ENCODE data around the gene DUSP7.

DUSP7 gene

DNA sequence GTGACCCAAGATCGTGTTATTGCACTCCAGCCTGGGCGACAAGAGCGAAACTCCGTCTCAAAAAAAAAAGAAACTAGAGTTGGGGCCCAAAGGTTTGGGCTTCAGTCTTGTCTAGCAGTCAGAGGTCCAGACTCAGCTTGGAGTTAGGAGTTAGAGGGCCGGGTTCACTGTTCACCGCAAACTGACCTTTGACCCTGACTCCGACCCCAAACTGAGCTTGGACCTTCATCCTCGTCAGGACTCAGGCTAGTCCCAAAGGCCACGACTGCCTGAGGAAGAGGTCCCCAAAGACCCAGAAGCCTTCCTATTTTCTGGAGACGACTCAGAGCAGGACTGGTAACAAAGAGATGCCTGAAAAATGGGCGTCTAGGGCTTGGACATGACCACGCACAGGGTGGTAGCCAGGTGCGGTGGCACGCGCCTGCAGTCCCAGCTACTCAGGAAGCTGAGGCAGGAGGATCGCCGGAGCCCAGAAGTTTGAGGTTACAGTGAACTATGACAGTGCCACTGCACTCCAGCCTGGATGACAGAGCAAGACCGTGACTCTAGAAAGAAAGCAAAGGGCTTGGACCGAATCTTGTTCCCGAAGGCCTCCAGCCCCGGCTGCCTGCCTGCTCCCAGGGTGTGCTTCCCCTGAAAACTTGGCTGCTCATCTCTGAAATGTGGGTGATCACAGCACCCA is 37.9 kb downstream of the DUSP7 start:
- Histone ChIP-seq H3K36me3 (ENCODE audit: insufficient read depth, low read length) (no peaks in the 10 kb centered on the region), H3K79me2 (ENCODE audit: control insufficient read depth, insufficient read depth, low read length, unreplicated experiment) (no peaks in the 10 kb centered on the region), H3K4me3 (ENCODE audit: low read depth, low read length) (no peak overlapping the region), H3K4me1 (ENCODE audit: control insufficient read depth, insufficient read depth, low read length, unreplicated experiment) (peaks cover 19% of the 10 kb centered on the region), H3K27me3 (ENCODE audit: insufficient read depth, low read length) (no peaks in the 10 kb centered on the region), H2AFZ (ENCODE audit: low read length, unreplicated experiment) (no peak overlapping the region), H3K27ac (ENCODE audit: low read depth, low read length) (no peak overlapping the region)

DNA sequence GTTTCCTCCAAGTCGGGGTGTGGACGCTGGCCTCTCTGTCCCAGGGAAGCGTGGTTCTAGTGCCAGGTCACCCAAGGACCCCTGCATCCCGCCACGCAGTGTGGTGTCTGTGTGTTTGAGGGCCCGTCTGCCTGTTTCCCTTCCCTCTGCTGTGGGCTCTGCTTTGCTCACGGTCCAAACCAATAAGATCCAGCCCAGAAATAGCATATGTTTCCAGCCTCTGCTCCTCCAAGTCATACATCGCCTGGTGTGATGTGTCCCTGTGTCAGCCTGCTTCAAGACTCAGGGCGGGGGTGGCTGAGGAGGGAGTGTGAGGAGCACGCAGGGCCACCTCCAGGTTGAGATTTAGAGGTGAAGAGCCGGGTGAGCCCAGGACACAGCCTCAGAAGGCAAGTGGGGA is 38.8 kb downstream of the DUSP7 start:
- H3K4me1 ChIP-seq (ENCODE audit: control insufficient read depth, insufficient read depth, low read length, unreplicated experiment): peaks cover 10% of the 10 kb centered on the region

DNA sequence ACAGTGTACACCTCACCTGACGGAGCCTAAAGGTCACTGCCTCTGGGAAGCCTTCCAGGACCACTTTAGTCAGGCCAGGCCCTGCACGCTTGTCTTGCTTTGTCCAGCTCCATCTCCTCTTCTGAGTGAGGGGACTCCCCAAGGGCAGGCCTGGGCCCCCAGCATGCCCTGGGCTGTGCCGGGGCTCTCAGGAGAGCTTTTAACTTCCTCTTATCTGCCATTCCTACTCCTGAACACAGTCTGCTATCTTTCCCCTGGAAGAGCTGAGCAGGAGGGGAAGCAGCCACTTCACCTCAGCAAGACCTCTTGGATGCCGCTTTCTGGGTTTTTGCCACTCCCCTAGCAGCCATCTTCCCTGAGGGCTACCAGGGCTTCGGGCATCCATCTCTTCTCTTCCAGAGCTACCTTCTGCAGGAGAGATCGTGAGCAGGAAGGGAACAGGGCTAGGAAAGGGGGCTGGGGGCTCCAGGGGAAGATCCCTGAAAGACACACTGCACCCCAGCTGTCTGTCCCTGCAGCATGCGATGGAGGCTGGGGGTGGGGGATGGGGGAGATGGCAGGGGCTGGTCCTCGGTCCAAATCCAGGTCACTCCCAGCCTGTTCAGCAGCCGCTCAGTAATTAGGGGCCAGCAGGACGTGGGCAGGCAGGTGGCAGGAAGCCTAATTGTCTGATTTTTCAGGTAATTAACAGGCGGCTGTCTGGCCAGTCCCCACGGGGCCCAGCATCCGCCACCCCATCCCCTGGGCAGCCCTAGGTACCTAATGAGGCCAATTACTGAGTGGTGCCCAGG is 40.7 kb downstream of the DUSP7 start:
- Histone ChIP-seq H3K79me2 (ENCODE audit: control insufficient read depth, insufficient read depth, low read length, unreplicated experiment) (no peaks in the 10 kb centered on the region), H3K4me1 (ENCODE audit: control insufficient read depth, insufficient read depth, low read length, unreplicated experiment) (no peaks in the 10 kb centered on the region), H3K36me3 (ENCODE audit: insufficient read depth, low read length) (no peaks in the 10 kb centered on the region), H3K27me3 (ENCODE audit: insufficient read depth, low read length) (no peaks in the 10 kb centered on the region), H2AFZ (ENCODE audit: low read length, unreplicated experiment) (no peak overlapping the region), H3K4me3 (ENCODE audit: low read depth, low read length) (no peak overlapping the region), H3K27ac (ENCODE audit: low read depth, low read length) (no peak overlapping the region)

More for the DNA sequence above, 38.8 kb downstream of the DUSP7 start:
- no peak overlapping the region for H3K27ac ChIP-seq (ENCODE audit: low read depth, low read length)
- no peaks in the 10 kb centered on the region for H3K27me3 ChIP-seq (ENCODE audit: insufficient read depth, low read length)
- H2AFZ ChIP-seq (ENCODE audit: low read length, unreplicated experiment): no peak overlapping the region
- H3K36me3 ChIP-seq (ENCODE audit: insufficient read depth, low read length): no peaks in the 10 kb centered on the region
- no peaks in the 10 kb centered on the region for H3K79me2 ChIP-seq (ENCODE audit: control insufficient read depth, insufficient read depth, low read length, unreplicated experiment)
- no peak overlapping the region for H3K4me3 ChIP-seq (ENCODE audit: low read depth, low read length)

DNA sequence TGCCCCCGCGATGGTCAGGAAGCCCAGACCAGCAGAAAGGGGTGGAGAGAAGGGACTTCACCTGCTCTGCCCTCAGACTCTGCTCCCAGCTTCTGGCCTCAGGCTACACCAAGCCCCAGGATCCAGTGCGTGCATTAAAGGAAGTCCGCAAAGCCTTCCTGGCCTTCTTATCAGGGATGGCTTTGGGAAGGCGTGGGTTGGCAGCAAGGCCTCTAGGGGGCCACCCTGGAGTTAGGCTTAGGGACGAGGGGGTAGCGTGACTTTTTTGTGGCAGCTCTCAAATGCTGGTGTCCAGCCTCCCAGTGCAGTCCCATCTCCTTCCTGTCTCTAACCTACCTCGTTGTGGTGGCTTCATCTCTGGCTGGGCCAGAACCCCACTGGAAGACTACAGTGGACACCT is 41.8 kb downstream of the DUSP7 start:
- no peaks in the 10 kb centered on the region for H3K27me3 ChIP-seq (ENCODE audit: insufficient read depth, low read length)
- no peaks in the 10 kb centered on the region for H3K36me3 ChIP-seq (ENCODE audit: insufficient read depth, low read length)
- no peaks in the 10 kb centered on the region for H3K79me2 ChIP-seq (ENCODE audit: control insufficient read depth, insufficient read depth, low read length, unreplicated experiment)
- H2AFZ ChIP-seq (ENCODE audit: low read length, unreplicated experiment): no peak overlapping the region
- H3K27ac ChIP-seq (ENCODE audit: low read depth, low read length): no peak overlapping the region
- H3K4me3 ChIP-seq (ENCODE audit: low read depth, low read length): no peak overlapping the region
- H3K4me1 ChIP-seq (ENCODE audit: control insufficient read depth, insufficient read depth, low read length, unreplicated experiment): no peaks in the 10 kb centered on the region

DNA sequence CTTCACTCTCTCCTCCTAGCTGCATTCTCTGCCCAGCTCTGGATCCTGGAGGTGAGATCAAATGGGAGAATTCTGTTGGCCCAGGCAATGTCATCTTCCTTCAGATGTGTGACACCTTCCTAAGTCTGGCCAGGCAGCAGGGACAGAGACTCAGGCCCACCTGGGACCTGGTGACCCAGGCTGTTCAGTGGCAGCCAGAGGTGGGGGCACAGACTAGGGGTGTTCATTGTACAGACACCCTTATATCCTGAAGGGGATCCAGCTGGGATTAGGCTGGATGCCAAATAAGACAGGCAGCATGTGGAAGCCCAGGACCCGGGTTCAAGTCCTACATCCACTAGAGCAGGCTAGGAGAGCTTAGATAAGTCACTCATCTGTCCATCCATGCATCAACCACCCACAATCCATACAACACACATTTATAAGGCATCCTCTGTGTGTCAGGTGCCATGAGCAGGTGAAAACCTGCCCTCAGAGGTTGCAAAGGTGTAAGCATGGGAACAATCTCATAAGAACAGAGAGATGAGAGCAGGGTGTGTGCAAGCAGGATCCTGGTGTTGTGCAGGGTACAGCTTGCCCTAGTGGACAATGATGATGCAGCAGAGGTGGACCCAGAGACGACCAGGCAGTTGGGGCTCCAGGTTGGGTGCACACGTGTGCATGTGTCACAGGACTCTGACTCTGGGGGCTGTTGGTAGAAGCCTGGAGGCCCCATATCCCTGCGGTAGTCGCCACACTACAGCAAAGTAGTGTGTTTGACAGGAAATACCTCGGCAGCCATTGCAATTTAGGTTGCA is 42.4 kb downstream of the DUSP7 start:
- no peaks in the 10 kb centered on the region for H3K79me2 ChIP-seq (ENCODE audit: control insufficient read depth, insufficient read depth, low read length, unreplicated experiment)
- no peaks in the 10 kb centered on the region for H3K36me3 ChIP-seq (ENCODE audit: insufficient read depth, low read length)
- H2AFZ ChIP-seq (ENCODE audit: low read length, unreplicated experiment): no peak overlapping the region
- no peak overlapping the region for H3K4me3 ChIP-seq (ENCODE audit: low read depth, low read length)
- no peak overlapping the region for H3K27ac ChIP-seq (ENCODE audit: low read depth, low read length)
- no peaks in the 10 kb centered on the region for H3K4me1 ChIP-seq (ENCODE audit: control insufficient read depth, insufficient read depth, low read length, unreplicated experiment)
- no peaks in the 10 kb centered on the region for H3K27me3 ChIP-seq (ENCODE audit: insufficient read depth, low read length)

DNA sequence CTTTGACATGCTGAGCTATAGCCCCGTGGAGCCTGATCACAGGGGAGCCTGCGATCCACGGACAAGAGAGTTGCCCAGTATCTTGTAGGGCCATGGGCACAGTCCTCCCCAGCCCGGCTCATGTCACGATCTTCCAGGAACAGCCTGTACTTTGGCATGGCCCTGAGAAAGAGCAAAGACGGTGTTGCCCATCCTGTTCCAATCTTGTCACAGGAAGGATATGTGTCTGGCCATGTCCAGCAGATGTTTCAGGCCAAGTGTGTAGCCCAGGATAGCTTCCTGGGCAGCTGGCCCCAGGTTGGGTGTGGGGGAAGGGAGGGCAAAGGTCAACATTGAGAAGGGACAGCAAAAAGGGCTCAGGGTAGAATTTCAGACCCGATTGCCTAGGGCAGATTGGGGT is 43.7 kb downstream of the DUSP7 start:
- H3K36me3 ChIP-seq (ENCODE audit: insufficient read depth, low read length): no peaks in the 10 kb centered on the region
- no peak overlapping the region for H3K4me3 ChIP-seq (ENCODE audit: low read depth, low read length)
- H3K79me2 ChIP-seq (ENCODE audit: control insufficient read depth, insufficient read depth, low read length, unreplicated experiment): no peaks in the 10 kb centered on the region
- no peaks in the 10 kb centered on the region for H3K4me1 ChIP-seq (ENCODE audit: control insufficient read depth, insufficient read depth, low read length, unreplicated experiment)
- H2AFZ ChIP-seq (ENCODE audit: low read length, unreplicated experiment): no peak overlapping the region
- H3K27me3 ChIP-seq (ENCODE audit: insufficient read depth, low read length): no peaks in the 10 kb centered on the region
- H3K27ac ChIP-seq (ENCODE audit: low read depth, low read length): no peak overlapping the region

DNA sequence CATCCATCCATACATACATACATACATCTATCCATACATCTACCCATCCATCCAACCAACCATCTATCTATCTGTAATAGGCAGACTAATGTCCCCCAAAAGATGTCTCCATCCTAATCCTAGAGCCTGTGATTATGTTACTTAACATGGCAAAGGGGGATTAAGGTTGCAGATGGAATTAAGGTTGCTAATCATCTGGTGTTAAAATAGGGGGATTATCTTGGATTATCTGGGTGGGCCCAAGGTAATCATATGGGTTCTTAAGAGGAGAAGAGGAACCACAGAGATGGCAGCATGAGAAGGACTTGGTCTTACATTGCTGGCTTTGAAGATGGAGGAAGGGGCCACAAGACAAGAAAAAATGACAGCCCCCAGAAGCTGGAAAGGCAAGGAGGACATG is 45.9 kb downstream of the DUSP7 start:
- H3K4me1 ChIP-seq (ENCODE audit: control insufficient read depth, insufficient read depth, low read length, unreplicated experiment): peaks cover 9% of the 10 kb centered on the region
- H3K4me3 ChIP-seq (ENCODE audit: low read depth, low read length): no peak overlapping the region

DNA sequence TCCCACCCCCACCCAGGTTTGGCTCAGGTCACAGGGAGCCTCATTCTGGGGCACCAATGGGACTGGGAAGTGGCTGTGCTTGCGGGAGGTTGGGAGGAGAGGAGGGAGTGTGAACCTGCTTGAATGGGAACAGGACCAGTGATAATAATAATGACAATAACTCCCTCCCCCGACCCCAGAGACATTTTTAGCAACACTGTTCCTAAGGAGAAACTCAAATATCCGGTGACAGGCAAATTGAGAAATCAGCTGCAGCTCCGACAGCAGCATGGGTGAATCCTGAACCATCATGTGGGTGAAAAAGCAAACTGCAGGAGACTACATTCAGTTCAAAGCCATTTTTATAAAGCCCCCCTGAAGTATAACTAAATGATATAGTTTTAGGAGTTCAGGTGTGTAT is 49.1 kb downstream of the DUSP7 start:
- H3K79me2 ChIP-seq (ENCODE audit: control insufficient read depth, insufficient read depth, low read length, unreplicated experiment): no peaks in the 10 kb centered on the region
- no peak overlapping the region for H3K27ac ChIP-seq (ENCODE audit: low read depth, low read length)
- H3K27me3 ChIP-seq (ENCODE audit: insufficient read depth, low read length): no peaks in the 10 kb centered on the region
- H3K36me3 ChIP-seq (ENCODE audit: insufficient read depth, low read length): no peaks in the 10 kb centered on the region
- no peak overlapping the region for H2AFZ ChIP-seq (ENCODE audit: low read length, unreplicated experiment)
- H3K4me3 ChIP-seq (ENCODE audit: low read depth, low read length): no peak overlapping the region
- H3K4me1 ChIP-seq (ENCODE audit: control insufficient read depth, insufficient read depth, low read length, unreplicated experiment): peaks cover 14% of the 10 kb centered on the region

More for the DNA sequence above, 45.9 kb downstream of the DUSP7 start:
- no peak overlapping the region for H3K27ac ChIP-seq (ENCODE audit: low read depth, low read length)
- no peaks in the 10 kb centered on the region for H3K79me2 ChIP-seq (ENCODE audit: control insufficient read depth, insufficient read depth, low read length, unreplicated experiment)
- no peaks in the 10 kb centered on the region for H3K27me3 ChIP-seq (ENCODE audit: insufficient read depth, low read length)
- H2AFZ ChIP-seq (ENCODE audit: low read length, unreplicated experiment): no peak overlapping the region
- H3K36me3 ChIP-seq (ENCODE audit: insufficient read depth, low read length): no peaks in the 10 kb centered on the region

DNA sequence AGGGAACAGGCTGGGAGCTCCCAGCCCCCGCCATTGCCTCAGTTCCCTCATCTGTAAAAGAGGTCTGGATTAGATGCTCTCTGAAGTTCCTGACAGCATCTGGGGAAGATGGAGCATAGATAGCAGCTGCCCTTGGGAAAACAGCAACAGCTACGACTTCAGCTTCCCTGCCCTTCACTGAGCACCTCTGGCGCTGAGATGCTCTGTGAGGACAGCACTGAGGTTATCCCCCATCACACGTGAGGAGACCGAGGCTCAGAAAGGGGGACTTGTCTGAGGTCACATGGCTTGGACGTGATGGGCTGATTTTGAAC is 49.6 kb downstream of the DUSP7 start:
- no peaks in the 10 kb centered on the region for H3K27me3 ChIP-seq (ENCODE audit: insufficient read depth, low read length)
- no peaks in the 10 kb centered on the region for H3K79me2 ChIP-seq (ENCODE audit: control insufficient read depth, insufficient read depth, low read length, unreplicated experiment)
- H3K36me3 ChIP-seq (ENCODE audit: insufficient read depth, low read length): no peaks in the 10 kb centered on the region
- H2AFZ ChIP-seq (ENCODE audit: low read length, unreplicated experiment): no peak overlapping the region
- peaks cover 14% of the 10 kb centered on the region for H3K4me1 ChIP-seq (ENCODE audit: control insufficient read depth, insufficient read depth, low read length, unreplicated experiment)
- no peak overlapping the region for H3K4me3 ChIP-seq (ENCODE audit: low read depth, low read length)
- H3K27ac ChIP-seq (ENCODE audit: low read depth, low read length): no peak overlapping the region

DNA sequence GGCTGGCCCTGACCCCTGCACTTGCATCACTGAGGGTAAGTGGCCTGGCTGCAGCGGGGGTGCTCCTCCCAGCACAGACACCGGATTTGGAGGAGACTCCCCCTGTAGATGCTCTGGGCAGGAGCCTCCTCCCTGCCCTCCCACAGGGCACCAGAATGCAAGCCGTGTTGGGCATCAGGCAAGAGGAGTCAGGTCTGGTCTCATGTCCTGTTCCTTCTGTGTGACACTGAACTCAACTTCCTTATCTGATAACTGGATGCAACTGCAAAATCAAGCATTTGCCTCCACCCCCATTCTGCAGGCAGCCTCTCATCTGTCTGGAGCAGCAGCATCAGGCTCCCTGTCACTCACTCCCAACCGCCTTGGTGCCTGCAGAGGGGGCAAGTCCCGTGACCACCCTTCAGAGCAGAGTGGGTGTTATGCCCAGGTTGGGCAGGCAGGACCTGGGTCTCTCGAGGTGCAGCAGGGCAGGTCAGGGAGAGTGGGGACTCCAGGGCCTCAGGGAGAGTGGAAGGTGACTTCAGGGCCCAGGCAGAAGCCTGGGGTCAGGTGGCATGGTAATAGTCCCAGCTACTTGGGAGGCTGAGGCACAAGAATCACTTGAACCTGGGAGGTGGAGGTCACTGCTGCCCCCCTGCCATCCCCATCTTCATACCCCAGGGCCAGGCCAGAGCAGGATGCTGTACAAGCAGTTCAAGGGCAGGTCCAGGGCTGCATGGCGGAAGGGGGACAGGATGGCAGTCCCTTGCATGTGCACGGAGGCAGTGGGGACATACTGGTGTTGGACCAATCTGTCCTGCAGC is 50.2 kb downstream of the DUSP7 start:
- H3K27me3 ChIP-seq (ENCODE audit: insufficient read depth, low read length): no peaks in the 10 kb centered on the region
- H2AFZ ChIP-seq (ENCODE audit: low read length, unreplicated experiment): peak overlapping the region; percentile 39
- H3K4me1 ChIP-seq (ENCODE audit: control insufficient read depth, insufficient read depth, low read length, unreplicated experiment): peaks cover 14% of the 10 kb centered on the region
- H3K36me3 ChIP-seq (ENCODE audit: insufficient read depth, low read length): no peaks in the 10 kb centered on the region
- no peaks in the 10 kb centered on the region for H3K79me2 ChIP-seq (ENCODE audit: control insufficient read depth, insufficient read depth, low read length, unreplicated experiment)
- no peak overlapping the region for H3K27ac ChIP-seq (ENCODE audit: low read depth, low read length)
- no peak overlapping the region for H3K4me3 ChIP-seq (ENCODE audit: low read depth, low read length)

All from ACC112 (cell line).